Left lung (tissue), 10 donors: ENCODE results near the gene MARVELD3. TPM values are rescaled to one million over a fixed set of nuclear protein-coding genes. Genes with fewer than 3 reads are reported as not detected.

Experiments
- ATAC-seq: fragments of 200-7000 bp; cut with Tn5 transposase; one replicate; pipeline ENCODE4 v1.9.1; 2020; ENCODE audit warnings: moderate library complexity
- DNase-seq, 4 donors: peaks; one replicate each; pipeline ENCODE4 v3.0.0-alpha.2; 2013 to 2020
- H3K27ac ChIP-seq, 2 donors: fragments of 200-600 bp; sonication (generic) in 1 of 2; one replicate each; pipeline versions ENCODE4 v1.5.0 to v1.8.0; 2020 to 2021
- H3K27me3 ChIP-seq, 2 donors: fragments of 200-600 bp; sonication (generic) in 1 of 2; one replicate each; pipeline versions ENCODE4 v1.5.0 to v1.8.0; 2020 to 2021
- H3K36me3 ChIP-seq, 2 donors: fragments of 200-600 bp; sonication (generic) in 1 of 2; one replicate each; pipeline versions ENCODE4 v1.5.0 to v1.8.0; 2020 to 2021
- H3K4me1 ChIP-seq, 2 donors: fragments of 200-600 bp; one replicate each; pipeline ENCODE4 v1.8.0; 2021
- H3K4me3 ChIP-seq, 2 donors: fragments of 200-600 bp; sonication (generic) in 1 of 2; one replicate each; pipeline versions ENCODE4 v1.5.0 to v1.8.0; 2020 to 2021; ENCODE audit warnings: mild to moderate bottlenecking in 1 of 2
- H3K9me3 ChIP-seq, 2 donors: fragments of 200-600 bp; sonication (generic) in 1 of 2; one replicate each; pipeline versions ENCODE4 v1.5.0 to v1.8.0; 2020 to 2021
- intact Hi-C, 2 donors: fragments of 100-400 bp; cut with DNase I; formaldehyde crosslinking; loops; one replicate each; pipeline versions ENCODE4 v1.11.2 to v1.14.2; 2022
- polyA plus RNA-seq, 6 donors: library from polyadenylated mRNA; unstranded; fragments of 120-200 nt; gene quantifications; one replicate each; pipeline ENCODE4 v1.2.1, GENCODE V29; 2013; ENCODE audit not compliant: insufficient read length in 6 of 6
- total RNA-seq, 2 donors: library from RNA; stranded (reverse); fragmentation: NEBNext Ultra II Directional; extraction: Animal tissue kit (Norgen Biotek cat#: 25700); gene quantifications; one replicate each; pipeline ENCODE4 v1.2.1, GENCODE V29; 2021
- TF ChIP-seq, protein P1 (sequence below), 2 donors: fragments of 200-600 bp; sonication (generic) in 1 of 2; IDR thresholded peaks; one replicate each; pipeline versions ENCODE4 v1.5.0 to v1.8.0; 2021; ENCODE audit warnings: antibody characterized with exemption in 2 of 2
- donor health status: DM: no; HTN: yes; CAD: no.
- donor health status: DM: no; HTN: no; CAD: no.

MARVELD3 gene
- total and polyA plus RNA-seq, 8 donors, result 7.5 to 12.0 (median 7.9) TPM

DNA sequence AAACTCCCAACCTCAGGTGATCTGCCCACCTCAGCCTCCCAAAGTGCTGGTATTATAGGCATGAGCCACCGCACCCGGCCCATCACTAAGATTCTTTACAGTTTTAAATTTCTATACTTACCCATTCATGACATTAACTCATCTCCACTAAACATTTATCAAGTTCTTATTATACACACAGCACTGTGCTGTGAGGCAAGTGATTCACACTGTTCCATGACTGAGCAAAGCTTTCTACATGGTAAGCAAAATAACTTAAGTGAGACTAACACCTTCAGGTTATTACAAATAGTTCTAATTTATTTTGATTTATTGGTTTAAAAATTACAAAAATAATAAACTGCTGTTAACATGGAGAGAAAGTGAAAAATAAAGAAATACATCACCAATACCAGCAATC lies 33.5 kb downstream of the MARVELD3 start:
- intact Hi-C loops, result no loop called here
- H3K4me1 ChIP-seq, result no peaks in the 10 kb centered on the region
- DNase-seq, result no peak
- H3K36me3 ChIP-seq, result peaks cover 0 to 46% of the 10 kb centered on the region in 2 donors
- TF ChIP-seq, protein P1, sequence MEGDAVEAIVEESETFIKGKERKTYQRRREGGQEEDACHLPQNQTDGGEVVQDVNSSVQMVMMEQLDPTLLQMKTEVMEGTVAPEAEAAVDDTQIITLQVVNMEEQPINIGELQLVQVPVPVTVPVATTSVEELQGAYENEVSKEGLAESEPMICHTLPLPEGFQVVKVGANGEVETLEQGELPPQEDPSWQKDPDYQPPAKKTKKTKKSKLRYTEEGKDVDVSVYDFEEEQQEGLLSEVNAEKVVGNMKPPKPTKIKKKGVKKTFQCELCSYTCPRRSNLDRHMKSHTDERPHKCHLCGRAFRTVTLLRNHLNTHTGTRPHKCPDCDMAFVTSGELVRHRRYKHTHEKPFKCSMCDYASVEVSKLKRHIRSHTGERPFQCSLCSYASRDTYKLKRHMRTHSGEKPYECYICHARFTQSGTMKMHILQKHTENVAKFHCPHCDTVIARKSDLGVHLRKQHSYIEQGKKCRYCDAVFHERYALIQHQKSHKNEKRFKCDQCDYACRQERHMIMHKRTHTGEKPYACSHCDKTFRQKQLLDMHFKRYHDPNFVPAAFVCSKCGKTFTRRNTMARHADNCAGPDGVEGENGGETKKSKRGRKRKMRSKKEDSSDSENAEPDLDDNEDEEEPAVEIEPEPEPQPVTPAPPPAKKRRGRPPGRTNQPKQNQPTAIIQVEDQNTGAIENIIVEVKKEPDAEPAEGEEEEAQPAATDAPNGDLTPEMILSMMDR (IDR thresholded peaks at IDR 0.05), result no peak
- H3K27me3 ChIP-seq, result no peaks in the 10 kb centered on the region
- no peak overlapping the region for H3K27ac ChIP-seq
- no peak overlapping the region for H3K4me3 ChIP-seq
- no peaks in the 10 kb centered on the region for H3K9me3 ChIP-seq
- ATAC-seq, result no peak

- Histone ChIP-seq H3K27me3 (no peaks in the 10 kb centered on the region), H3K27ac (no peak overlapping the region), H3K9me3 (no peaks in the 10 kb centered on the region), H3K4me3 (no peak overlapping the region), H3K4me1 (no peaks in the 10 kb centered on the region), H3K36me3 (peaks cover 0 to 70% of the 10 kb centered on the region in 2 donors)
- intact Hi-C loops, result no loop called here
- ATAC-seq (no peak), DNase-seq (no peak)
- TF ChIP-seq, protein P1 (IDR thresholded peaks at IDR 0.05), result no peak
These were observed 40.3 kb downstream of the MARVELD3 start for GRCh38 chr16:71666264-71666663.

- H3K4me3 ChIP-seq, result no peak overlapping the region
- no peak for DNase-seq
- ATAC-seq, result no peak
- TF ChIP-seq, protein P1 (IDR thresholded peaks at IDR 0.05), result no peak
- no peak overlapping the region for H3K27ac ChIP-seq
- intact Hi-C loops, result no loop called here
- no peaks in the 10 kb centered on the region for H3K9me3 ChIP-seq
- H3K36me3 ChIP-seq, result peaks cover 0 to 70% of the 10 kb centered on the region in 2 donors
- no peaks in the 10 kb centered on the region for H3K4me1 ChIP-seq
- H3K27me3 ChIP-seq, result no peaks in the 10 kb centered on the region
These were observed 41.1 kb downstream of the MARVELD3 start for GRCh38 chr16:71666928-71667707.

- Histone ChIP-seq H3K27ac (no peak overlapping the region), H3K36me3 (peaks cover 0 to 61% of the 10 kb centered on the region in 2 donors), H3K9me3 (no peaks in the 10 kb centered on the region), H3K4me1 (no peaks in the 10 kb centered on the region), H3K4me3 (no peak overlapping the region), H3K27me3 (no peaks in the 10 kb centered on the region)
- intact Hi-C loops, result no loop called here
- no peak for DNase-seq
- TF ChIP-seq, protein P1 (IDR thresholded peaks at IDR 0.05), result no peak
- ATAC-seq, result no peak
These were observed 44.0 kb downstream of the MARVELD3 start for GRCh38 chr16:71669926-71670536.

GRCh38 chr16:71670537-71670936 lies 44.6 kb downstream of the MARVELD3 start:
- intact Hi-C loops, result no loop called here
- H3K27ac ChIP-seq, result no peak overlapping the region

More at GRCh38 chr16:71670537-71670936, 44.6 kb downstream of the MARVELD3 start:
- Histone ChIP-seq H3K4me3 (no peak overlapping the region), H3K36me3 (peaks cover 0 to 63% of the 10 kb centered on the region in 2 donors), H3K9me3 (no peaks in the 10 kb centered on the region), H3K27me3 (no peaks in the 10 kb centered on the region), H3K4me1 (no peaks in the 10 kb centered on the region)
- TF ChIP-seq, protein P1 (IDR thresholded peaks at IDR 0.05), result no peak
- DNase-seq (no peak), ATAC-seq (no peak)
